SHP77 (cell line): ENCODE measurements around the gene SEMA5A.

ENCODE experiments used
- DNase-seq, 2 experiments: peaks; one replicate each; lab custom pipeline; 2025; lab: John Stamatoyannopoulos, UW

Gene SEMA5A

DNA sequence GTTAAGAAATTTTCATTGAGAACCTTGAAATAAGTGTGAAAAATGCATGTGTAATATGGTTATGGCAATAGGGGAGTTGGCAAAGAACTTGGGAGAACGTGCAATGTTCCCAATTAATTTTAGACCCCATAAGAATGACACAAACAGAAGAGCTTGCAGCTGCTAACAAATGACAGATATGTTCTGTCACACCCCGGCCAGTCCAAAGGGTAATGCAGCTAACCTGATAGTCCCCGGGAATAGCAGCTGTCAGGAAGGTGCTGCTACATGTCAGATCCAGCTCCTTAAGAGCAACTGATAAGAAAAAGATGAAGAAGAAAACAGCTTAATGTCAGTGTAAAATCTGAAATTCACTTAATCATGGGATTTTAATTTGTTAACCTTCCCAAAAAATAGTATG lies 30.4 kb downstream of the SEMA5A start:
- no peak for DNase-seq

DNA sequence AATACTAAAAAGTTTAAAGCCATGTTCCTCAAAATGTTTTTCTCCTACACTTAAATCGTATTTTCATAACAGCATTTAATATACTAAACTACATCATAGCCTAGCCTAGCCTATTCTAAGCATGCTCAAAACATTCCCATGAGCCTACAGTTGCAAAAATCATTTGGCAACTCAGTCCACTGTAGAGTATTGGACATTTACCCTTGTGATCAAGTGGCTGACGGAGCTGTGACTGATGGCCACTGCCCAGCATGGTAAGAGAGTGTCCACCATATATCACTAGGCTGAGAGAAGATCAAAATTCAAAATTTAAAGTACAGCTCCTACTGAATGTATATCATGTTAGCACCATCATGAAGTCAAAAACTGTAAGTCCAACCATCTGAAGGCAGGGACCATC lies 30.9 kb downstream of the SEMA5A start:
- DNase-seq: no peak

DNA sequence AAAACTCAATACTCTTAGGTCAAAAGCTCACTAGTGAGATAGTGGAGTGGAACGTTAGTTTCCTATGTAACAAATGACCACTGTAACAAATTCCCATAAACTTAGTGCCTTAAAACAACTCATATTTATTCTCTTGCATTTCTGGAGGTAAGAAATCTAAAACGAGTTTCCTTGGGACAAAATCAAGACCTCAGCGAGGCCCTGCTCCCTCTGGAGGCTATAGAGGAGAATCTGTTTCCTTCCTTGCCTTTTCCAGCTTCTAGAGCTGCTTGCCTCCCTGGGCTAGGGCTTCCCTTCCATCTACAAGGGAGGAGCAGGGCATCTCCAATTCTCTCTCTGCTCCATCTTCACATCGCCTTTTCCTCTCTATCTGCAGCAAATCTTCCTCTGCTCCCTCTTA lies 32.0 kb downstream of the SEMA5A start:
- no peak for DNase-seq

DNA sequence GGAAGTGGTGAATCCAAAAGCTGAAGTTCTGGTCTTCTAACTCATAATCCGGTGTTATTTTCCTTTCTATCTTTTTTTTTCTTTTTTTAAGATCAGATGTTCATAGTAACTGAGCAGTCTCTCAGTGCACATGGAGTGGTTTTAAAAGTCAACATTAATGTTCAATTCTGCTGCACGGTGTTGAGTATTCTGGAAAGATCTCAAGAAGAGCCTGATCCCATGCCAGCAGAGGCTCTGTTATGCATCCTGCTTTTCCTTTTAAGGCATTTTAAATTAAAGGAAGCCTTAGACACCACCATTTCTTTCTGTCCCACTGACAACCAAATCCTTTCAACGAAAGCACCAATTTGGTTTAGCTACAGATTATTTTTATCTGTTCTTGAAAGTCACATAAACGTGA lies 33.4 kb downstream of the SEMA5A start:
- DNase-seq: no peak

DNA sequence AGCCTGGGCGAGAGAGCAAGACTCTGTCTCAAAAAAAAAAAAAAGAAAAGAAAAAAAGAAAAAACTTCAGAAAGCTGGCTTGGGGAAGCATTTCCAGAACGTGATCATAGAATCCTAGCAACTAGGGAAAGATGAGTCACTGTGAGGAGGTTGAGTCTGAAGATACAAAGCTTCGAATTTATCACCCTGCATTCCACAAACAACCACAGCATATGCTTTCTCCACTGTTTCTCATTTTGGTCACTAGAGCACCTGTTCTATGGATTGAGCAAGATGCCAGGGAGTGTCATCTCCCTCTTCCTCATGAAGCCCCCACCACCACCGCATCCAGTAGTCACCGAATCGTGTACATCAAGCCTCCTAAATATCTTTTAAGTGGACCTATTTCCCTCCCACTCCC lies 37.9 kb downstream of the SEMA5A start:
- no peak for DNase-seq

DNA sequence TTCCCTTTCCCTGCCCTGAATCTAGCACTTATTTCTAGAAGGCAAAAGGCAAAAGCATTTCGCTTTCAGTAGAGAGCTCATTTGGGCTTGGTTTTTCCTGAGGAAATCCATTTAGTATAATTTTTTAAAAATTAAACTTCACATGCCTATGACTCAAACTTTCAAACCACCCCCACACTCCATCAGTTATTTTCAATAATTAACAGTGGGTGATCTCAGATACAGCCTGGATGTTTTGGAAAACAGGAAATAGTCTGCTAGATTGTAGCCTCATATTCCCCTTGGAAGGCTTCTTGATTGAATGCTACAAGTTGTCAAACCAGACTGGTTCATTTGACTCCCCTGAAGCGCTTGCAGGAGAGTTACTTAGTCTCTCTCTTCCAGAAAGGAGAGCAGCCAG lies 40.6 kb downstream of the SEMA5A start:
- no peak for DNase-seq

DNA sequence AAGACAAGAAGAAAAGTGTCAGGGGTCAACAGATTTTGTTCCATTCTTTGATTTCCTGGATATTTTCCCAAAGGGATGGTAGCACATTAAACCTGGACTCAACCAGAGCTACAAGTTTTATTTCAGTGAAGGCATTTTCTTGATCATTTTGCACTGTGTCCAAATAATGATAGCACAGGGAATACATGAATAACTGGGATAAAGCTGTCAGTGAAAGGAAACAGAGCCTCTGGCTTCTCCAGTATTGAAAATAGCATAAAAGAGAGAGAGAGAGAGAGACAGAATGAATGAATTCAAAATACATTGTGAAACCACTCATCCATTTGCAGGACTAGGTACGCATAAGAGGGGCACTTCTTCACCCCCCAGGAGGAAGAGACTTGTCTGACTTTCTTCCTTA lies 43.0 kb downstream of the SEMA5A start:
- DNase-seq: no peak

DNA sequence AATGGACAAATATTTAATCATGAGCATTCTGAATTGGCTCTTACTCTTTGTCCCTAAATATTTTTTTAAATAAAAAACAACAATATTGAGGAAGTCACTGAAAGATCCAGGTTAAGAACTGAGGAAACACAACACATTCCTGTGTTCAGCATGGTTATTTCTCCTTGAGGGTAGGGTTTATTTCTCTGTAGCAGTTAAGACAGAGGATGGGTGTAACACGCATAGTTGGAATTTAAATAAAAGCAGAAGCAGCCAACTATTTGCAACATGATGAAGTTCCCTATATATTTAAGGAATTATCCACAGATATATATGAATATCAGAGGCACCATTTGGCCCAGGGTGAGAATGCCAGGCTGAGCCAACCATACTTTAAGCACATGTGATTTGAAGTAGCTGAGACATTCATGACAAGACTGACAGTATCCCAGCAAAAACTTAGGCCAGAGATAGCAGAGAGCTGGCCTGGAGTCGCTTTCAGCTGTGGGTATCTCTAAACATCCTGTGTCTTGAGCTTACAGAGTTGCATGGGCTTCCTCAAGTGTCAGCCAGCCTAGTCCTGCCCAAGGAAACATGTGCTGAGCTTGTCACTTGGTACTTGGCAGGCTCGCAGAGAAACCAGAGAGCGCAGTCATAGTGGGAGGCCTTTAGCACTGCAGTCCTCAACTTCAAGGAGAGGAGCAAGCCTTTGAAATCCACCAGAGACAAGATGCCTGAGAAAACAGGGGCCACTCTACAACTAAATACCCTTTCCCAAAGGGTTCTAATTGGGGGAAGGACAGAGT lies 43.6 kb downstream of the SEMA5A start:
- DNase-seq: no peak

DNA sequence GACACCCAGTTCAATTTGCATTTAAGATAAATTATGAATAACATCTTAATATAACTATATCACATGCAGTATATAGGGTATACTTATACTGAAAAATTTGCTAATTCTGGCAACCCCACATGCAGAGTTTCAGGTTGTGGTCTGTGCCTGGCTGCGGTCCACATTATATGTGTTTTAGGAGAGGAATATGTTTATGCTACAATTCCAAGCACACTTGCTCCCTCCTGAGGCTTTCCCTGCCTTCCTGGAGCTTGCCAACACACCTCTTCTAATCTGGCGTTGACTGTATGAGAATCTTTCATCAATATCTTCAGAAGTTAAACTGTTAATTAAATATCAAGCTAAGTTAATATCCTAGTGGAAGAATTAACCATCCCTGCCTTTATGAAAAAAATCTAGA lies 45.2 kb downstream of the SEMA5A start:
- DNase-seq: no peak

DNA sequence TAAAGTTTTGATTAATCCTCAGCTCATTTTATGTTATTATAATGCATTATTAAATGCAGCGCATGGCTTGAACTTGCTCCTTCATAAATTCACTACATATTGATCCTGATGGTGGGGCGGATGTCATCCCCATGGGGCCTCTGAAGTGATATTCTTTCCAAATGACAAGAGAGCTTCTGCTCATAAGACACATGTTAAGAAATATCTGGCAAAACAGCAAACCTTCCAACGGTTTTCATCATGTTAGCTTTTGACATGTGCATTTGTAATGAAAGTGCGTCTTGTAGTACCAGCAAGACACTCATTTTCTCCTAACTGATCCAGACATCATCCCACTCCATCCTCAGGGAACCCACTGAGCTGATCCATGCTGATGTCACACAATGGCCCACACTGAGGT lies 45.7 kb downstream of the SEMA5A start:
- DNase-seq: no peak

DNA sequence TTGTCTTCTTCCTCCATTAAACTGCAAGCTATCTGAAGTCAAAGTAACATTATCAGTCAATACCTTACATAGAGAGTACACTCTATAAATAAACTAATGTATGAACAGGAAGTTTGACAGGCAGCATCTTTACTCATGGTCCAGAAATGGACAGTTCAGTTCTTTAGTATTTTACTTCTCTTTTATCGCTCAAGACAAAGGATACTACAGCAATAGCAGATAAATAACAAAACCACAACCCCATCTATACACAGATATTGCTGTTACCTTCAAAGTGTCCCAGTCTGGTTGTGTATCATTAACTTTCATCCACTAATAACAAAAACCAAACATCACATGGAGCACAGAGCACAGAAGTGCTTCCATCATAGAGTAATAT lies 46.4 kb downstream of the SEMA5A start:
- no peak for DNase-seq

DNA sequence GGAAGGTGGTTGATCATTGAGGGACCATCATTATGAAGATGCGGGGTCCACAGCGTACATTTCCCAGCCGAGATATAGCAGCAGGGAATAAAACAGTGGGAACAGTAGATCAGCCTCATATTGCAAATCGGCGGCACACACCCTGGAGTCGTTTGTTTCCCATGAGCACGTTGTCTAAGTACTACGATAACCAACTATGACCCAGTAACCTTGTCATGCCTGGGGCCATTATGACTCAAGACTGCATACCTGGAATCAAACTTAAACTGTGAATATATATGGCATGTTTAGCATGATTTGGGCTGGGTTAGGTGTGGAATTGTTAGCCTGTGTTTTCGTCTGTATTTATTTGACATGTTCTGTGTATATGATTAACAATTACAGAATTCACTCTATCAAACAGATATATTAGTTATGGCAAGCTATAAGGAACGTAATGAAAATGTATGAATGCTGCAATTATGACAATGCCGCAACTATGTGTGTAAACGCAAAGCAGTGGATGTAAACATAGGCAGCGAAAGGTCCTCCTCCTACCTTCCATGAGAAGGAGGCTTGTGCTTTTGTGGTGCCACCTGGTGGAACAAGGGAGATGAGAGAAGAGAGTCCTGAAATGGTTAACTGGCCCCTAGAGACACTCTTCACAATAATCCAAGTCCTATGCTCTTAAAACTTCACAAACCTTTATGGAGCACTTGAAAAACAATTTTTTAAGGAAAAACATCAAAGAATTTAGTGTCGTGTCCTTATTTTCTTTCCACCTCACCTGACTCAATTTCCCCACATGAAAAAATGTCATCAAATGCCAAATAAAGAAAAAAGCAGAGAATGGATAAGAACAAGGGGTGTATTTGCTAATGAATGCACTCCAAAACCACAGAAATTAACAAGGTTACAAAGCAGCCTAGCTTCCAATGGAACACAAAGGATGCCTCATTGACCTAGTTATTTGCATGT lies 47.1 kb downstream of the SEMA5A start:
- DNase-seq: peak; percentile 34 to 43

DNA sequence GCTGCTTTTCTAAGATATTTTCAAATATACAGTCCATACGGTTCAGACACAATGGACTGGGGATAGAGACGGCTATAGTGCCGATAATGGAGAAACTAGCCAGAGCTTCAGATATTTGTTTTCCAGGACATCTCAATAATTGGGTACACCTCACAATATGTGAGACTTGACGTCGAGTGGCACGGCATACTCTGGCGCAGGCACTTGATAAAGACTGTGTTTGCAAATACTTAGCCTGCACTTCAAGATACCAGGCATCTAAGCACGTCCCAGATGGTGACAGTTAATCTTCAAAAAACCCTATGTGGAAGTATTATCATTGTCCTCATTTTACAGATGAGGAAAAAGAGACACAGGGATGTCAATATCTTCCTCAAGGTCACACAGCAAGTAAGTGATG lies 48.5 kb downstream of the SEMA5A start:
- DNase-seq: no peak

DNA sequence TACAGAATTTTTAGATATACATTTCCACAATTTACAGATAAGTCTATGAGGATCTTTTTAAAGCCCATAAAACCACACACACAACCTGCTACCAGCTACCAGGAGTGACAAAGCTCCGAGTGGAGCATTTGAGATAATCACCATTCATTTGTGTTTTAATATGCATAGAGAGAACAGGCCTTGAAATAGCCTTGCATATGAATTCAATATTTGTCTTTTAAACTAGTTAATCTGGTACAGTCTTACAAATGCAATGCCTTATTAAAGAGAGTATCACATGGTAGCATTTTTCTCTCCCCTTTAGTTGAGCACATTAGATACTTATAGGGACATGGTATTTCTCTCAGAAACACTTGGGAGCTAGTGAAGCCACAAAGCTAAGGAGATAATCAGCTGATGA lies 49.1 kb downstream of the SEMA5A start:
- DNase-seq: no peak

DNA sequence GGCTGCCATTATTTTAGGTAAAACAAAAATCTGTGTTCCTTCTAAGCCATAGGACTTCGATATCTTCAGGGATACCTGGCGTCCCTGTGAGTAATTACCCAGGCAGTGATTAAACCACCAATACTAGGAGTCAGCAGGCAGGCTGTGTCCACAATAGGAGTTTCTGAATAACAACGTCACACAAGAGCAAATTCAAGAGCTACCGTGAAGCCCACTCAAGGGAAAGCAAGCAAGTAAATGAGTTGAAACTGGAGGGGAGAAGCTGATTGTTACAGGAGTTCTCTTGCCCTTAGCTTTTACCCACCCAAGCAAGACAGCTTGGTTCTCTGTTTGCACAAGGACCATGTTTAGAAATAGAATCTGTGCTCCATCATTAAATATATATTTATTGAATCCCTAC lies 50.8 kb downstream of the SEMA5A start:
- no peak for DNase-seq

DNA sequence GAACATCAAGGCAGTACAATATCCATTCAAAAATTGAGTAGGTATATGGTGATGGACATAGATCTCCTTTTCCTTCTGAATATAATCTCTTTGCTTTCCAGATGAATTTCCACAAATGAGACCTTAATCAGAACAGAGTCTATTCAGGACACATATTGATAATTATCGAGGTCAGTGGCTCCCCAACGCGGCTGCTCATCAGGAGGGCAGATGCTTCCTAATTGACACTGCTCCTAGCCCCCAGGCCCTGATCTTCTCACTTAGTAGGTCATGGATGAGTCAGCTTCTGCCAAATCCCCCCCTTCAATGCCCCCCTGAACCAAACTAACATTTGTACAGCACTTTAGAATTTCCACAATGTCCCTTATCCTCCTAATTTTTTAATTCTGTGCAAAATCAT lies 51.6 kb downstream of the SEMA5A start:
- no peak for DNase-seq

DNA sequence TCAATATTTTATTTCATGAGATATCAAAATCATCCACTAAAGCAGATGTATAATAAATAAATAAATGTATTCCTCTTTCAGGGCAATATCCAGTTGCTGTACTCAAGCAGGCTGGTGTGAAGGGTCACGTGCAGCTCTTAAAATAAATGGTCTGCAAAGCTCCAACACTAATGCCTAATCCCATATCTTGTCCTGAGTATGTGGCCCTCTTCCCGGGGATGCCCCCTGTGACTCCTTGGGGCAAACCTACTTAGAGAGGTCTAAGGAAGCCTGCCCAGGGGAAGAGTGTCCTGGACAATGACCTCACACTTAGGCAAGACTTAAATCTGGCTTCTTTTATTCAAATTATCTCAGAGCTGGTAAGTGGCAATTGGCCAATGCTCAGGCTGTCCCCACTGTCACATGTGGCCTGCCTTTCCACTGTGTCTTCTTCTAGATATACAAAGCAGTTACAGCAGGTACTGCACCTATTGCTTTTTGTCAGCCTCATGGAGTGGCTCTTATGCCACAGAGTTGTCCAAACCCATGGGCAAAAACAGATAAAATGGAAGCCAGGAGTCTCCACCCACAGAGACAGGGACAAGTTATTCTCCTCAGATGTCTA lies 55.3 kb downstream of the SEMA5A start:
- no peak for DNase-seq

DNA sequence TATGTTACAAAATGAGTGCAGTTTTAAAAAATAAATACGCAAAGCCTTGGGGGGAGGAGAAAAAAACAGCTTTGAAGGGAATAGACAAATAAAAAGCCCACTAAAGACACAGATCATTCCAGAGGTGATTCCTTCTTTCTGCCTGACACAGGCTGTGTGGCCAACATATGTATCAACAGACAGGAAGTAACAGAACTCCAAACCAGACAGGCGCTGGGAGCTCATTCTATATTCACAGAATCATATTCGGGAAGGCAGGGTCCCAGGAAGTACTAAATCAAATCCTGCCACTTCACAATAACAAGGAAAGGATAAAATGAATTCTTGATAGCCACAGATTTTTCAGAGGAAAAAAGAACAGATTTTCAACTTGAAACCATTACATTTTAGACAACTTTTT lies 62.1 kb downstream of the SEMA5A start:
- no peak for DNase-seq

DNA sequence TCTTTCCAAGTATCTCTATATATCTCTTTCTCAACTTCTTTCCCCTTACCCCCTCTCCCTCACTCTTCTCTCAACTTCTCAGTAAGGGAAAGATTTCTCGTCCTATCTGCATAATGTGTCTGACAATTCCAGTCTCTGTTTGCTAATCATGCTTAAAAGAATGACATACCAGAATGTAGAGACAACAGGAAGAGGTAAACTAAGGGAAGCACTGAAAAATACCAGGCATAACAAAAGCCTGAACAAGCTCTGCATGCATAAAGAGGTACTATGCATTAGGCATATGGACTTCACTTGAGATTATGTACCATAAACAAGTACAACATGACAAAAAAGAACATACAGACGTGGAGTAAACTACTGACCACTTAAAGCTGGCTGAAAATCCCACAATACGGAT lies 62.6 kb downstream of the SEMA5A start:
- no peak for DNase-seq

DNA sequence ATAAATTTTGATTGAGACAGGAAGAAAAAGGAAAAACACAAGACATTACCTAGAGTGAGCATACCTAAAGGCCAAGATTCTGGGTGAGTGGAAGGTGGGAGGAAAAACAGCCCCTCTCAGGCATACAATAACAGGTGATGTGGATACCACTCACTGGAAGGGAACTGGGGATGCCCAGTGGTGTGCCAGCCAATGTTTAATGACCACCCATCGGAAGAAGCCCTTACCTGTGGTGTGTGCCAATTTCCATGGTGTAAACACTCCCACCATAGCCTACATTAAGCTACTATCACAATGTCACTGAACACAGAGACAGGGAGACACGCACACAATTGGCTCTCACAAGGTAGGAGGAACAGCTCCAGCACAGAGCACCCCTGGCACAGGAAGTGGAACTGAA lies 63.5 kb downstream of the SEMA5A start:
- no peak for DNase-seq

DNA sequence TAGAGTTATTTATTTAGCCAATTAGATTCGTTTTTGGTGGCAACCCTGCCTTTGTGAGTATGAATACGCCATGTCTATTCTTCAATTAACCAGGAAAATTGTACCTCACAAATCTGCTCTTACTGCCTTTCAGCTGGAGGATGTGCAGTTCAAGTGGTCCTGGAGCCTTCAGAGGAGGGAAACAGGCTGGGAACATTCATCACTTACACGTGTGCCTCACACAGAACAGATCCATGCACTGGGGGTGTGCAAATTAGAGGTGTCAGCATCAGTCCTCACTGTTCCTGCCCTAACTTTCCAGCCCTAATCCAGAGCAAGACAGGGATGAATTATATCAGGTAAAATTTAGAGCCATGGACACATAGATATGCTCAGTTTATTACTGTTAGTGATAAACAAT lies 65.4 kb downstream of the SEMA5A start:
- DNase-seq: no peak

DNA sequence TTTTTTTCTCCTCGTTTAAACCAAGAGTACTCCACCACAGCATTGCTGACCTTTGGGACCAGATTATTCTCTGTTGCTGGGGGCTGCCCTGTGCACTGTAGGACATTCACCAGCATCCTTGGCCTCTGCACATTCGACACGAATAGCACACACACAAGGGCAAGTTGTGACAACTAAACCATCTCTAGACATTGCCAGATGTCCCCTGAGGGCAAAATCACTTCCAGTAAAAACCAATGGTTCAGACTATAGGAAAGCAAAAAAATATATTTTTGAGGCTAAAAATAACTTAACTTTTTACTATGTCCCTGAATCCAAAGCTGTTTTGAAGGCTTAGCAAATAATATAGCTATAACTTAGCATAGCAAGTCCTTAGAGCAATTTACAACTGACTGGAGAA lies 65.9 kb downstream of the SEMA5A start:
- DNase-seq: no peak

DNA sequence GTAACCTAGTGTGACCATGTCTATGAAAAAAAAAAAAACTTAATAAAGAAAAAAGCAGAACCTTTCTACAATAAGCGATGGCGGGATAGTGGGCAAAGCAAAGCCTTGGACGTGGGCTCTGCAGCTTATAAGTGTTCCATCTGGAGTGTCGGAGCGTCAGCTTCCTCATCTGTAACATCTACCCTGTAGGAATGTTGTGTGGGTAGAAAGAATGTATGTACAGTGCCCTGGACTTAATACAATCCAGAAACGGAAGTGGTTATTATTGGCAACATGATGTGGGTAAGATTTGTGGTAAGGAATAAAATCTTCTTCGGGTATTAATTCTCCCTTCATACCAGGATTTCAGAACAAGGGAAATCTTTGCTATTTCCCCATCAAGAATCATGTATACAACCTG lies 66.5 kb downstream of the SEMA5A start:
- no peak for DNase-seq
